Measurements from ENCODE around the gene ZNF33B.

ZNF33B gene

DNA sequence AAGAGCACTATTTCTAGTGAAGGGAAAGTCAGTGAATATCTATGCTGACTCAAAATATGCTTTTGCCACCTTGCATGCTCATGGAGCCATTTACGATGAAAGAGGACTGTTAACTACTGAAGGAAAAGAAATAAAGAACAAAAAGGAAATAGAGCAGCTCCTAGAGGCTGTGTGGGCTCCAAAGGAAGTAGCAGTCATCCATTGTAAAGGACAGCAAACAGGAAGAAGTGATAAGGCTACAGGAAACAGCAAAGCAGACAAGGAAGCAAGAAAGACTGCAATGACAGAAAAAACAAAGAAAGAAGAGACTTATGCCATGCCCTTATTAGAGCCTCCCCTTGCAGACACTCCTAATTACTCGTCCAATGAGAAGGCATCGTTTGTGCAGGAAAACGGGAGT, 12.0 kb upstream of the ZNF33B start:
- TF ChIP-seq, protein P1, sequence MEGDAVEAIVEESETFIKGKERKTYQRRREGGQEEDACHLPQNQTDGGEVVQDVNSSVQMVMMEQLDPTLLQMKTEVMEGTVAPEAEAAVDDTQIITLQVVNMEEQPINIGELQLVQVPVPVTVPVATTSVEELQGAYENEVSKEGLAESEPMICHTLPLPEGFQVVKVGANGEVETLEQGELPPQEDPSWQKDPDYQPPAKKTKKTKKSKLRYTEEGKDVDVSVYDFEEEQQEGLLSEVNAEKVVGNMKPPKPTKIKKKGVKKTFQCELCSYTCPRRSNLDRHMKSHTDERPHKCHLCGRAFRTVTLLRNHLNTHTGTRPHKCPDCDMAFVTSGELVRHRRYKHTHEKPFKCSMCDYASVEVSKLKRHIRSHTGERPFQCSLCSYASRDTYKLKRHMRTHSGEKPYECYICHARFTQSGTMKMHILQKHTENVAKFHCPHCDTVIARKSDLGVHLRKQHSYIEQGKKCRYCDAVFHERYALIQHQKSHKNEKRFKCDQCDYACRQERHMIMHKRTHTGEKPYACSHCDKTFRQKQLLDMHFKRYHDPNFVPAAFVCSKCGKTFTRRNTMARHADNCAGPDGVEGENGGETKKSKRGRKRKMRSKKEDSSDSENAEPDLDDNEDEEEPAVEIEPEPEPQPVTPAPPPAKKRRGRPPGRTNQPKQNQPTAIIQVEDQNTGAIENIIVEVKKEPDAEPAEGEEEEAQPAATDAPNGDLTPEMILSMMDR (IDR thresholded peaks at IDR 0.05; ENCODE audit: insufficient read depth, low read length, poor library complexity, severe bottlenecking) = no peak
- H3K27me3 ChIP-seq (replicated peaks; ENCODE audit: control insufficient read depth, insufficient read depth, low read length) = no peaks in the 10 kb centered on the region
- no peaks in the 10 kb centered on the region for H3K36me3 ChIP-seq (ENCODE audit: control insufficient read depth, insufficient read depth, low read length)
- H3K4me3 ChIP-seq (replicated peaks; ENCODE audit: low read depth, low read length) = no peak overlapping the region
- DNase-seq (ENCODE audit: extremely low read depth, insufficient read length) = no peak

DNA sequence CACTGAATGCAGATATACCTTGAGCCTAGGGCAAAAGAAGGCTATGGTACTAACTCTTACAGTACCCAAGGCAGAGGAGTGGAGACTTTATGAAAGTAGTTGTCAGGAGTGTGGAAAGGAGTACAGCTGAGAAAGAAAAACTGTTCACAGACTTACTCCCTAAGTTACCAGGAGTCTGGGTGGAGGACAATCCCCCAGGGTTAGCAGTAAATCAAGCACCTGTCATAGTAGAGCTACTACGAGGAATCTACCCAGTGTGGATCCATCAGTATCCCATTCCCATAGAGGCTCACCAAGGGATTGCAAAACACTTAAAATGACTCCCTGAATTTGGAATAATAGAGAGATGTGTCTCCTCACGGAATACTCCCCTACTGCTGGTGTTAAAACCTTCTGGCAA, 10.1 kb upstream of the ZNF33B start:
- no peak for DNase-seq (ENCODE audit: extremely low read depth, insufficient read length)
- H3K36me3 ChIP-seq (ENCODE audit: control insufficient read depth, insufficient read depth, low read length) = no peaks in the 10 kb centered on the region
- H3K4me3 ChIP-seq (replicated peaks; ENCODE audit: low read depth, low read length) = no peak overlapping the region
- H3K27me3 ChIP-seq (replicated peaks; ENCODE audit: control insufficient read depth, insufficient read depth, low read length) = no peaks in the 10 kb centered on the region
- TF ChIP-seq, protein P1 (IDR thresholded peaks at IDR 0.05; ENCODE audit: insufficient read depth, low read length, poor library complexity, severe bottlenecking) = no peak

DNA sequence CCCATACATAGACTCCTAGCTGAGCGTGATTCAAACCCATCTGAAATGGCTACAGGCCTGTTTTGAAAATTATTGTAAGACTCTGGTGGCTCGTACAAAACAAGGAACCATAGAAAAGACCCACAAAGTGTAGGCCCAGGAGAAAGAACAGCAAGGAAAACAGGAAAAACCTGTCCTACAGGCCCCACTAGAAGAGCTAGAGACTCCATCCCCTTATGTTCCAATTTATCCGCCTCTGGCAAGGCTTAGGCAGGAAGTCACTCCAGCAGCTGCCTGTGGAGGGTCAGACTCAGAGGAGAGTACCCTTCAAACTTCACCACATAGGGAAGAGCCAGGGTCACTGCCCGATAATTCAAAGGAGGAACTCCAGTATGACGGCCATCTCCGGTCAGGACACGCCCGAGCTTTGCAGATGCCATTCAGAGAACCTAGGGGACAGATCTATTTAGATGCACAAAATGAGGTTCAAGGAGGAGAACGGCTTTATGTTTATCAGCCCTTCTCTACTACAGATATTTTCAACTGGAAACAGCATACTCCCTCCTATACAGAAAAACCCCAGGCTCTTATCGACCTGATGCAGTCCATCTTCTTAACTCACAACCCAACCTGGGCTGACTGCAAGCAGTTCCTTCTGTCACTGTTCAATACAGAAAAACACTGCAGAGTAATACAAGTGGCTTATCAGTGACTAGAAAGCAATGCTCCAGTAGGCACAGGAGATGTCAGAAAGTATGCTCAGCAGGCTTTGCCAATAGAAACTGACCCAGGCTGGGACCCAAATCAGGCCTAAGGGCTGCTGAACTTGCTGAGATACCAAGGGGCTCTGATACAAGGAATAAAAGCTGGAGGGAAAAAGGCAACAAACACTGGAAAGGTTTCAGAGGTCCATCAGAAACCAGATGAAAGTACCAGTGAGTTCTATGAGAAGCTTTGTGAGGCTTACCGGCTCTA, 8.6 kb upstream of the ZNF33B start:
- Histone ChIP-seq H3K36me3 (ENCODE audit: control insufficient read depth, insufficient read depth, low read length) (no peaks in the 10 kb centered on the region), H3K4me3 (replicated peaks; ENCODE audit: low read depth, low read length) (no peak overlapping the region), H3K27me3 (replicated peaks; ENCODE audit: control insufficient read depth, insufficient read depth, low read length) (no peaks in the 10 kb centered on the region)
- no peak for DNase-seq (ENCODE audit: extremely low read depth, insufficient read length)
- TF ChIP-seq, protein P1 (IDR thresholded peaks at IDR 0.05; ENCODE audit: insufficient read depth, low read length, poor library complexity, severe bottlenecking) = no peak

DNA sequence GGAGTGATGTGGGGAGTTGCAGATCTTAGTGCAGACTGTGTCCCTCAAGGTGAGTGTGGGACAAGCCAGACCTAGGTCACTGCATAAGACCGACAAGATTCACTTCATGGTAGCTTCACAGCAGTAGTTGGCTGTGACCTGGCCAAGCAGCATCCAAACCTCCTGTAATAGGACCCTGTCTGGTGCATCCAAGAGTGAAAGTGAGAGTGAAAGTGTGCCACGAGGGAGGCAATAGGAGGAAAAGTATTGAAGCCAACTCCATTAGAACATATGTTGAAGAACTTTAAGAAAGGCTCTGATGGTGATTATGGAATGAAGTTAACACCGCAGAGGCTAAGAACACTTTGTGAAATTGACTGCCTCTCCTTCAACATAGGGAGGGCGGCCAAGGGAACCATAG, 7.8 kb upstream of the ZNF33B start:
- TF ChIP-seq, protein P1 (IDR thresholded peaks at IDR 0.05; ENCODE audit: insufficient read depth, low read length, poor library complexity, severe bottlenecking) = no peak
- Histone ChIP-seq H3K27me3 (replicated peaks; ENCODE audit: control insufficient read depth, insufficient read depth, low read length) (no peaks in the 10 kb centered on the region), H3K4me3 (replicated peaks; ENCODE audit: low read depth, low read length) (no peak overlapping the region), H3K36me3 (ENCODE audit: control insufficient read depth, insufficient read depth, low read length) (no peaks in the 10 kb centered on the region)
- no peak for DNase-seq (ENCODE audit: extremely low read depth, insufficient read length)

DNA sequence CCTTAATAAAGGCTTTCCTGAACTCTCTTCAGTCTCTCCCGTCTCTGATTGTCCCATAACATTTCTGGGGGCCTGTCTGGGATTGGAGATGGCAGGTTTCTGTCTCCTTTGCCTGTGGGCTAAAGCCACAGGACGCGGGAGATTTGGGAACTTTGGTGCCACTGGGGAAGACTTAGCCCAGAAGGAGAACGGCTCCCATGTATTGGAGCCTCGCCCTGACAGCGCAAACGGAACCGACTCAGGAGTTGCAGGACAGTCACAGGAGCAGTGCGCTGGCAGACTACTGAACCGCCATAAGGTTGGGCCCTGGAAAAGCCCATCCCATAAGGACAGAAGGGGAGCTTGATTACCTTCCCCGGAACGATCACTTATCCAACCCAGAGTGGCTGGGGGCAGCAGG, 7.1 kb upstream of the ZNF33B start:
- no peaks in the 10 kb centered on the region for H3K36me3 ChIP-seq (ENCODE audit: control insufficient read depth, insufficient read depth, low read length)
- DNase-seq (ENCODE audit: extremely low read depth, insufficient read length) = no peak
- TF ChIP-seq, protein P1 (IDR thresholded peaks at IDR 0.05; ENCODE audit: insufficient read depth, low read length, poor library complexity, severe bottlenecking) = no peak
- no peaks in the 10 kb centered on the region for H3K27me3 ChIP-seq (replicated peaks; ENCODE audit: control insufficient read depth, insufficient read depth, low read length)
- H3K4me3 ChIP-seq (replicated peaks; ENCODE audit: low read depth, low read length) = no peak overlapping the region

Data from GM06990 (cell line).